Tibial nerve (tissue), 4 donors: ENCODE data around the gene KCNH3.

Experiments
- EP300 ChIP-seq, 2 donors: sonication (generic); formaldehyde crosslinking; IDR thresholded peaks; one replicate each; pipeline ENCODE4 v1.6.1; 2017; ENCODE audit warnings: antibody characterized with exemption in 2 of 2, mild to moderate bottlenecking in 1 of 2
- POLR2A ChIP-seq, 2 donors: fragments of 450-650 bp; IDR thresholded peaks; one replicate each; pipeline ENCODE4 v1.6.1; 2017; ENCODE audit warnings: antibody characterized with exemption in 2 of 2, mild to moderate bottlenecking in 2 of 2, moderate library complexity in 2 of 2
- TF ChIP-seq, protein P1 (sequence below), 5 experiments: fragments of 200-600 bp in 3 of 5; fragments of 450-650 bp in 2 of 5; sonication (generic) in 3 of 5; IDR thresholded peaks; one replicate each; pipeline ENCODE4 v1.5.1; 2016 to 2019; ENCODE audit warnings: antibody characterized with exemption in 5 of 5, mild to moderate bottlenecking in 3 of 5, moderate library complexity in 2 of 5

DNA sequence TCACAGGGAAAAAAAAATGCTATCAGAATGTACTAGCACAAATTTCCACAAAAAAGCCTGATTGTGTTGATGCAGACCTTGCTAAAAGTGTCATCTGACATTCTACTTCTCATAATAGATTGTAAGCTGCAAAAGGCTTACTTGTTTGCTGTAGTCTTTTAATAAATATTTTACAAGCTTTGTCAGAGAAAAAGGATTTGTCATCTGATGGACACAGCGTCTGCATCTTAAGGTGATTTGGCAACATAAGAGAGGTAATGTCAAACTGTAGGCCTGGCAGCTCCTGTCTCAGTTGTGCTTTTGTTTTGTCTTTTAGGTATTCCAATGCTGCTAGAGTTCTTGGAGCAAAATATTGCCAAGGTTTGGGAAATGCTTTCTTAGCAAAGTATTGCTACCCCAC, 26.3 kb upstream of the KCNH3 start:
- TF ChIP-seq POLR2A (IDR thresholded peaks at IDR 0.05), result no peak
- TF ChIP-seq, protein P1, sequence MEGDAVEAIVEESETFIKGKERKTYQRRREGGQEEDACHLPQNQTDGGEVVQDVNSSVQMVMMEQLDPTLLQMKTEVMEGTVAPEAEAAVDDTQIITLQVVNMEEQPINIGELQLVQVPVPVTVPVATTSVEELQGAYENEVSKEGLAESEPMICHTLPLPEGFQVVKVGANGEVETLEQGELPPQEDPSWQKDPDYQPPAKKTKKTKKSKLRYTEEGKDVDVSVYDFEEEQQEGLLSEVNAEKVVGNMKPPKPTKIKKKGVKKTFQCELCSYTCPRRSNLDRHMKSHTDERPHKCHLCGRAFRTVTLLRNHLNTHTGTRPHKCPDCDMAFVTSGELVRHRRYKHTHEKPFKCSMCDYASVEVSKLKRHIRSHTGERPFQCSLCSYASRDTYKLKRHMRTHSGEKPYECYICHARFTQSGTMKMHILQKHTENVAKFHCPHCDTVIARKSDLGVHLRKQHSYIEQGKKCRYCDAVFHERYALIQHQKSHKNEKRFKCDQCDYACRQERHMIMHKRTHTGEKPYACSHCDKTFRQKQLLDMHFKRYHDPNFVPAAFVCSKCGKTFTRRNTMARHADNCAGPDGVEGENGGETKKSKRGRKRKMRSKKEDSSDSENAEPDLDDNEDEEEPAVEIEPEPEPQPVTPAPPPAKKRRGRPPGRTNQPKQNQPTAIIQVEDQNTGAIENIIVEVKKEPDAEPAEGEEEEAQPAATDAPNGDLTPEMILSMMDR (IDR thresholded peaks at IDR 0.05), result no peak
- no peak for TF ChIP-seq EP300 (IDR thresholded peaks at IDR 0.05)
